Subcutaneous abdominal adipose tissue (tissue), 5 donors: ENCODE data around the gene DNAH8.

Source experiments
- H3K27ac ChIP-seq: one replicate; pipeline ENCODE4 v1.7.0; 2013; ENCODE audit warnings: low read depth, mild to moderate bottlenecking, inconsistent platforms, low read length, moderate library complexity
- H3K27me3 ChIP-seq, 5 donors: one replicate each; pipeline ENCODE4 v1.7.0; 2013; ENCODE audit warnings: low read length in 5 of 5, inconsistent platforms in 1 of 5; ENCODE audit not compliant: control insufficient read depth in 5 of 5, insufficient read depth in 4 of 5
- H3K36me3 ChIP-seq, 5 donors: one replicate each; pipeline ENCODE4 v1.7.0; 2013; ENCODE audit warnings: low read length in 5 of 5; ENCODE audit not compliant: control insufficient read depth in 5 of 5, insufficient read depth in 5 of 5
- H3K4me1 ChIP-seq, 5 donors: one replicate each; pipeline ENCODE4 v1.7.0; 2013; ENCODE audit warnings: low read length in 5 of 5, mild to moderate bottlenecking in 3 of 5, moderate library complexity in 1 of 5; ENCODE audit not compliant: control insufficient read depth in 5 of 5, insufficient read depth in 5 of 5
- H3K4me3 ChIP-seq, 5 donors: one replicate each; pipeline ENCODE4 v1.7.0; 2013; ENCODE audit warnings: low read length in 5 of 5, low read depth in 1 of 5
- H3K9ac ChIP-seq, 5 donors: one replicate each; pipeline ENCODE4 v1.7.0; 2013; ENCODE audit warnings: low read length in 5 of 5, mild to moderate bottlenecking in 4 of 5, moderate library complexity in 3 of 5
- H3K9me3 ChIP-seq, 5 donors: one replicate each; pipeline ENCODE4 v1.7.0; 2013; ENCODE audit warnings: low read length in 5 of 5; ENCODE audit not compliant: control insufficient read depth in 5 of 5
- donor health status: healthy.
- donor health status: healthy.
- donor health status: healthy.
- donor health status: healthy.
- donor health status: healthy.

Gene DNAH8

GRCh38 chr6:38929560-38929959, 214.4 kb downstream of the DNAH8 start:
- Histone ChIP-seq H3K9ac (no peak overlapping the region), H3K27ac (no peak overlapping the region), H3K27me3 (peaks cover 0 to 5% (median 0%) of the 10 kb centered on the region in 5 donors), H3K4me1 (no peaks in the 10 kb centered on the region), H3K4me3 (no peak overlapping the region), H3K9me3 (no peaks in the 10 kb centered on the region), H3K36me3 (no peaks in the 10 kb centered on the region)

GRCh38 chr6:38933426-38933825, 218.3 kb downstream of the DNAH8 start:
- peaks cover 0 to 4% (median 0%) of the 10 kb centered on the region in 5 donors for H3K27me3 ChIP-seq
- no peak overlapping the region for H3K9ac ChIP-seq
- H3K4me1 ChIP-seq: no peaks in the 10 kb centered on the region
- H3K27ac ChIP-seq: no peak overlapping the region
- H3K36me3 ChIP-seq: no peaks in the 10 kb centered on the region
- no peaks in the 10 kb centered on the region for H3K9me3 ChIP-seq
- H3K4me3 ChIP-seq: no peak overlapping the region

GRCh38 chr6:38935051-38935450, 219.9 kb downstream of the DNAH8 start:
- H3K9ac ChIP-seq: no peak overlapping the region
- H3K4me3 ChIP-seq: no peak overlapping the region
- no peak overlapping the region for H3K27ac ChIP-seq
- no peaks in the 10 kb centered on the region for H3K9me3 ChIP-seq
- H3K36me3 ChIP-seq: no peaks in the 10 kb centered on the region
- H3K27me3 ChIP-seq: peaks cover 0 to 4% (median 0%) of the 10 kb centered on the region in 5 donors
- no peaks in the 10 kb centered on the region for H3K4me1 ChIP-seq

GRCh38 chr6:38937839-38938613, 222.9 kb downstream of the DNAH8 start:
- Histone ChIP-seq H3K9me3 (no peaks in the 10 kb centered on the region), H3K4me1 (no peaks in the 10 kb centered on the region), H3K27me3 (peaks cover 0 to 5% (median 3%) of the 10 kb centered on the region in 5 donors), H3K36me3 (no peaks in the 10 kb centered on the region), H3K9ac (no peak overlapping the region), H3K4me3 (no peak overlapping the region), H3K27ac (no peak overlapping the region)

DNA sequence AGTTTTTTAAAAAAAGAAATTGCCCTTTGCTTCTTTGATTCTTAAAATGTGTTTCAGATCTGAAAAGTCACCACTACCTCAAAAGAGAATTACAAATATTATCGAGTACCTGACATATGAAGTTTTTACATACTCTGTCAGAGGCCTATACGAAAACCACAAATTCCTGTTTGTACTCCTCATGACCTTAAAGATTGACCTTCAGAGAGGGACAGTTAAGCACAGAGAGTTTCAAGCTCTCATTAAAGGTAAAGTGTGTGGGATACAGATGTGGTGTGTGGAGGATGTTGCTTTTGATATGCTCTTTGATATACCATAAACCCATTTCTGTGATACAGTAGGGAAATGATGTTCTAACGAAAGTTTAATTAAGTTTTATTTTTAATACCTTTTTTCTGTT, 223.6 kb downstream of the DNAH8 start:
- peaks cover 0 to 5% (median 3%) of the 10 kb centered on the region in 5 donors for H3K27me3 ChIP-seq
- no peaks in the 10 kb centered on the region for H3K9me3 ChIP-seq
- H3K27ac ChIP-seq: no peak overlapping the region
- H3K4me1 ChIP-seq: no peaks in the 10 kb centered on the region
- H3K4me3 ChIP-seq: no peak overlapping the region
- H3K9ac ChIP-seq: no peak overlapping the region
- no peaks in the 10 kb centered on the region for H3K36me3 ChIP-seq

GRCh38 chr6:38942442-38942841, 227.3 kb downstream of the DNAH8 start:
- Histone ChIP-seq H3K27me3 (peaks cover 0 to 5% (median 3%) of the 10 kb centered on the region in 5 donors), H3K4me3 (no peak overlapping the region), H3K9me3 (no peaks in the 10 kb centered on the region), H3K9ac (no peak overlapping the region), H3K27ac (no peak overlapping the region), H3K4me1 (no peaks in the 10 kb centered on the region), H3K36me3 (no peaks in the 10 kb centered on the region)

DNA sequence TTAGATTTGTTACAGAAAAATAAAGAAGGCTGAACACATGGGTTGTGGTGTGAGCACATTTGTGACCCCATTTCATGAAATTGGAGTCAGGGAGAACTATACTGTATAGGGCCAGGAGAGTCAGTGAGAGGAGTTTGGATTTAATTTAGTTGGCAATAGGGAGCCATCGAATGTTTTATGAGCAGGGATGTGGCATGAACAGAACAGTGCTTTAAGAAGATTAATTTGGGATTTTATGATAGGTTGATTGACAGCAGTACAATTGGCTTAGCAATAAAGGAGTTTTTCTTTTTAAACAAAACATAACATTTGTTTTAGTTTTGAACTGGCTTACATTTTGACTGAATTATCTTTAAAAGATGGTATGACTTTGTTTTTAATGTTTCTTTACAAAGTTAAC, 227.9 kb downstream of the DNAH8 start:
- Histone ChIP-seq H3K9me3 (no peaks in the 10 kb centered on the region), H3K9ac (no peak overlapping the region), H3K4me3 (no peak overlapping the region), H3K27me3 (peaks cover 0 to 5% (median 3%) of the 10 kb centered on the region in 5 donors), H3K27ac (no peak overlapping the region), H3K4me1 (no peaks in the 10 kb centered on the region), H3K36me3 (no peaks in the 10 kb centered on the region)

DNA sequence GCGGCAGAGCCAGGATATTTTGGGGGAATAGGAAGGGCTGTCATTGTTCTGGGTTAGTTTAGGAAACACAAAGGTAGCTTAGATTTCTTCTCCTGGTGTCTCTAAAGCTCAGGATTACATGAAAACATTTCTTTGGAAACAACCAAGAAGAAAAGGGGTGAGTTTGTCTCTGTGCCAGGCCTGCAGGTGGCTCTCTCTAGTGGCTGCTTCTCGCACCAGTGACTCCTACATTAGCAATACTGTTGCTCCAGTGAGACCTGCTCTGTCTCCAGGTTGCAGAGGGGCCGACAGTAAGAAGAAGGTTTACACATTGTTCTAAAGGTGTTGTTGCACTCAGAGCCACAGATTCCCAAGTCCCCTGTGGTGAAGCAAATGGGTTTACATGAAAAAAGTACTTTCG, 228.9 kb downstream of the DNAH8 start:
- Histone ChIP-seq H3K9me3 (no peaks in the 10 kb centered on the region), H3K36me3 (no peaks in the 10 kb centered on the region), H3K4me1 (no peaks in the 10 kb centered on the region), H3K27ac (no peak overlapping the region), H3K27me3 (peaks cover 0 to 5% (median 3%) of the 10 kb centered on the region in 5 donors), H3K9ac (no peak overlapping the region), H3K4me3 (no peak overlapping the region)

DNA sequence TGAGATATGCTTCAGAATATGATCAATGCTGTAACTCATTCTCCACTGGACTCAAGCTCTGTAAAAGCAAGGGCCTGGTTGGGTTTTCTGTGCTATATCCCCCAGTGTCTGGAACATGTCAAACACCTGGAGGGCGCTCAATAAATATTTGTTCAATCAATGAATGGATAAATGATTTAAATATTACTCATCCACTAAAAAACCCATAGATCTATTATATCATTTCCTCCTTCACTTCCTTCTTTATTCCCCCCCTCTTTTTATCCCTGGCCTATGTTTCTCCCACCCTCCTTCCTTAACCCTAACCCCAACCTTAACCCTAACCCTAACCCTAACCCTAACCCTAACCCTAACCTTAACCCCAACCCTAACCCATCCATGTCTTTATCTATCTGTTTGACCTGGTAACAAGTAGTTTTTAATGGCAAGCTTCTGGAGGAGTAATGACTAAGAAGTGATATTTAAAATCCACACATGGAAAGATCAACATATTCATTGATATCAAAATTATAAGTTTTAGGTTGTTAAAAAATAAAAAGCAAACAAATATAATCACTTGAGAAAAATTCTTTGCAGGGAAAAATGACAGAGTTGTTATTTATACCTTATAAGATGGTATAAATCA, 229.7 kb downstream of the DNAH8 start:
- Histone ChIP-seq H3K4me3 (no peak overlapping the region), H3K27ac (no peak overlapping the region), H3K36me3 (no peaks in the 10 kb centered on the region), H3K9me3 (no peaks in the 10 kb centered on the region), H3K9ac (no peak overlapping the region), H3K4me1 (no peaks in the 10 kb centered on the region), H3K27me3 (peaks cover 0 to 5% (median 3%) of the 10 kb centered on the region in 5 donors)

DNA sequence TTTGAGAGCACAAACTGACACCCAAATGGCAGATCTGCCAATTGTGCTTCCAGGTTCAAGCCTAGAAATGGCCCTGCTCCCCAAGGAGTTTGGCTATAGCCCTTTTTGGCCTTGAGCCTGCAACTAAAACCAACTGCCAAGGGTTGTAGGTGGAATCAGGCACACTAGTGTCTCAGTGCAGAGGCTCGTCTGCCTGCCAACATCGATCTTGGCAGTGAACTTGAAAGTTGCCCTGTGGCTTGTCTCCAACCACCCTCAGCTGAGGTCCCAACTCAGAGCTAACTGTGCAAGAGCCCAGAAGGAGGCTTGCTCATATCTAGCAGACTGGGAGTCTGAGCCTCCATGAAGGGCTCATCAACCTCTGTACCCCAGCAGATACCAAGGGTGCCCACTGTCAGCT, 240.8 kb downstream of the DNAH8 start:
- peaks cover 0 to 10% (median 8%) of the 10 kb centered on the region in 5 donors for H3K4me1 ChIP-seq
- H3K27ac ChIP-seq: no peak overlapping the region
- H3K27me3 ChIP-seq: peaks cover 0 to 3% (median 0%) of the 10 kb centered on the region in 5 donors
- H3K9me3 ChIP-seq: peaks cover 0 to 5% (median under 1%) of the 10 kb centered on the region in 5 donors
- no peak overlapping the region for H3K4me3 ChIP-seq
- no peaks in the 10 kb centered on the region for H3K36me3 ChIP-seq
- H3K9ac ChIP-seq: no peak overlapping the region
